Measurements from ENCODE around the gene ERF. TPM values are rescaled to one million over a fixed set of nuclear protein-coding genes. Genes with fewer than 3 reads are reported as not detected.

ERF gene
- total and polyA plus RNA-seq, 2 of the 8 experiments (the other 6 are each of a cell fraction or from before 2014, with no cell fraction given) = 43.7 to 62.7 TPM

GRCh38 chr19:42286349-42287016 lies 31.6 kb upstream of the ERF start:
- Histone ChIP-seq H3K79me2 (ENCODE audit: control insufficient read depth in 1 of 2, insufficient read depth in 2 of 2, low read length in 2 of 2) (peaks cover 0 to 22% of the 10 kb centered on the region in 2 experiments; a peak in 2 of 4 replicates), H2AFZ (ENCODE audit: low read length) (no peak overlapping the region), H4K91ac (replicated peaks; ENCODE audit: insufficient read length, low read length) (no peak overlapping the region), H3K14ac (ENCODE audit: insufficient read length) (no peak overlapping the region), H3K23ac (ENCODE audit: insufficient read length) (no peak overlapping the region), H2BK12ac (ENCODE audit: low read depth, low read length) (no peak overlapping the region), H4K5ac (ENCODE audit: insufficient read length, low read depth, low read length) (no peak overlapping the region), H3K4me1 (replicated peaks in 1 of 4; ENCODE audit: control insufficient read depth in 3 of 4, insufficient read depth in 4 of 4, low read length in 3 of 4) (peaks cover 9 to 32% (median 26%) of the 10 kb centered on the region in 4 experiments), H3K36me3 (ENCODE audit: control insufficient read depth in 2 of 4, insufficient read depth in 4 of 4, low read length in 3 of 4) (peaks cover 13 to 37% (median 35%) of the 10 kb centered on the region in 4 experiments; a peak in 7 of 8 replicates), H2BK20ac (ENCODE audit: low read length) (no peak overlapping the region), H3K27ac (ENCODE audit: low read depth, low read length) (no peak overlapping the region), H3K23me2 (ENCODE audit: low read depth, low read length) (peaks cover 21% of the 10 kb centered on the region), H3K56ac (replicated peaks; ENCODE audit: insufficient read length, low read depth, low read length) (no peak overlapping the region), H3K9me3 (ENCODE audit: insufficient read depth in 2 of 2, low read depth in 1 of 2, low read length in 1 of 2) (no peaks in the 10 kb centered on the region), H2BK120ac (replicated peaks; ENCODE audit: low read depth, low read length) (no peak overlapping the region), H4K20me1 (replicated peaks in 1 of 2; ENCODE audit: control insufficient read depth in 1 of 2, insufficient read depth in 2 of 2, low read length in 2 of 2) (peaks cover 3 to 17% of the 10 kb centered on the region in 2 experiments), H3K4ac (replicated peaks; ENCODE audit: insufficient read length, low read depth, low read length) (no peak overlapping the region), H3K79me1 (ENCODE audit: low read depth, low read length) (peaks cover 28% of the 10 kb centered on the region), H4K8ac (ENCODE audit: extremely low read depth, insufficient read depth, low read length) (no peak overlapping the region), H3K4me3 (ENCODE audit: extremely low read depth in 1 of 4, insufficient read depth in 2 of 4, low read depth in 3 of 4, low read length in 4 of 4) (no peak overlapping the region), H2AK5ac (ENCODE audit: low read depth, low read length) (no peak overlapping the region), H3K18ac (ENCODE audit: extremely low read depth, low read length) (no peak overlapping the region), H3K27me3 (replicated peaks in 1 of 4; ENCODE audit: control insufficient read depth in 3 of 4, extremely low read depth in 1 of 4, insufficient read depth in 3 of 4, low read length in 3 of 4) (no peaks in the 10 kb centered on the region), H3K9ac (replicated peaks in 1 of 4; ENCODE audit: extremely low read depth in 1 of 4, low read depth in 3 of 4, low read length in 3 of 4) (no peak overlapping the region), H3K4me2 (ENCODE audit: insufficient read depth in 1 of 2, low read depth in 2 of 2, low read length in 2 of 2) (peak overlapping the region in 1 of 2 experiments; percentile 97; a peak in 1 of 4 replicates), H2BK15ac (ENCODE audit: low read length) (no peak overlapping the region), H2BK5ac (ENCODE audit: low read depth, low read length) (no peak overlapping the region)
- 92% methylated on average over 13 of the region's 13 CpGs; no CpG with 5 or more reads in 1 of the 2 experiments for WGBS, 2 experiments (ENCODE audit: extremely low coverage in 1 of 2, insufficient coverage in 1 of 2, insufficient read length in 1 of 2, insufficient replicate concordance in 2 of 2, low coverage in 1 of 2, low lambda C conversion rate in 2 of 2, missing lambda C conversion rate in 1 of 2)
- POLR2A ChIA-PET (ENCODE audit: partially characterized antibody) = interaction anchor here (1.1 to 4.3 kb wide), 2 partner anchors 9 to 14 kb away, joined by 3 to 20 read pairs; no protein-coding TSS in a partner anchor
- DNase-seq (ENCODE audit: low read depth in 1 of 2, low spot score in 2 of 2) (no peak), FAIRE-seq (no peak)
- TF ChIP-seq SIX5 (IDR thresholded peaks at IDR 0.05; ENCODE audit: low read depth, low read length) (no peak), BCL11A (IDR thresholded peaks at IDR 0.05; ENCODE audit: low read depth in 2 of 2, low read length in 2 of 2) (no peak), ASH2L (IDR thresholded peaks at IDR 0.05; ENCODE audit: low read length) (no peak), BRCA1 (IDR thresholded peaks at IDR 0.05; ENCODE audit: low read depth, low read length) (no peak), MAFK (IDR thresholded peaks at IDR 0.05; ENCODE audit: low read depth, low read length) (peak; percentile 69; the same call in 1 of the 2 replicates)
- CTCF ChIA-PET (ENCODE audit: partially characterized antibody) = interaction anchor here (6.6 kb wide), 1 partner anchor 10 kb away, joined by 41 read pairs; no protein-coding TSS in a partner anchor
